Endodermal cell (in vitro differentiated cells): Measurements from ENCODE around the gene KIFC3. TPM values are rescaled to one million over a fixed set of nuclear protein-coding genes. Genes with fewer than 3 reads are reported as not detected.

Experiments used
- DNase-seq: peaks from one replicate; pipeline ENCODE4 v3.0.0-alpha.2; 2017
- H3K27ac ChIP-seq: 2 replicates; pipeline ENCODE4 v1.5.1; 2013; ENCODE audit warnings: mild to moderate bottlenecking, low read depth, low read length, moderate library complexity
- H3K27me3 ChIP-seq: 2 replicates; pipeline ENCODE4 v1.6.1; 2013; ENCODE audit warnings: mild to moderate bottlenecking, low read length, moderate library complexity; ENCODE audit not compliant: insufficient read depth, control insufficient read depth, poor library complexity, severe bottlenecking
- H3K36me3 ChIP-seq: 2 replicates; pipeline ENCODE4 v1.7.0; 2013; ENCODE audit warnings: mild to moderate bottlenecking, low read length, moderate library complexity; ENCODE audit not compliant: control insufficient read depth, insufficient read depth
- H3K4me1 ChIP-seq: one replicate; pipeline ENCODE4 v1.7.0; 2013; ENCODE audit warnings: low read length; ENCODE audit not compliant: control insufficient read depth, insufficient read depth
- H3K4me3 ChIP-seq: 2 replicates; pipeline ENCODE4 v1.5.1; 2013; ENCODE audit warnings: mild to moderate bottlenecking, low read length, moderate library complexity
- H3K9ac ChIP-seq: 2 replicates; pipeline ENCODE4 v1.6.1; 2013; ENCODE audit warnings: mild to moderate bottlenecking, low read length, moderate library complexity; ENCODE audit not compliant: poor library complexity, severe bottlenecking; ENCODE audit errors: extremely low read depth
- H3K9me3 ChIP-seq: 2 replicates; pipeline ENCODE4 v1.6.1; 2013; ENCODE audit warnings: mild to moderate bottlenecking, low read length, moderate library complexity; ENCODE audit not compliant: control insufficient read depth
- H3K27ac Mint-ChIP-seq: 2 replicates; pipeline ENCODE4 v1.8.0; 2020; ENCODE audit warnings: mixed read lengths
- H3K27me3 Mint-ChIP-seq: 2 replicates; pipeline ENCODE4 v1.8.0; 2021; ENCODE audit warnings: mild to moderate bottlenecking, mixed read lengths; ENCODE audit not compliant: insufficient read depth
- H3K36me3 Mint-ChIP-seq: 2 replicates; pipeline ENCODE4 v1.8.0; 2020; ENCODE audit warnings: low read depth, mixed read lengths
- H3K4me1 Mint-ChIP-seq: 2 replicates; pipeline ENCODE4 v1.8.0; 2020; ENCODE audit warnings: mixed read lengths
- H3K4me3 Mint-ChIP-seq: 2 replicates; pipeline ENCODE4 v1.8.0; 2020; ENCODE audit warnings: mild to moderate bottlenecking, moderate library complexity, mixed read lengths
- H3K9me3 Mint-ChIP-seq: 2 replicates; pipeline ENCODE4 v1.8.0; 2020; ENCODE audit warnings: mild to moderate bottlenecking, mixed read lengths
- WGBS, 2 experiments: methylation state at CpG; one replicate each; pipeline versions ENCODE4 v1.1.5 to v1.1.7; 2013; ENCODE audit warnings: missing lambda C conversion rate in 2 of 2, mixed read lengths in 1 of 2; ENCODE audit not compliant: insufficient coverage in 1 of 2, insufficient read length in 1 of 2; 5-methylcytosine and 5-hydroxymethylcytosine counted together
- total RNA-seq, 2 donors: library from RNA; stranded (reverse); fragmentation: NEBNext Ultra II Directional in 1 of 2; extraction: Animal tissue kit (Norgen Biotek cat#: 25700) in 1 of 2; gene quantifications; 2 replicates in 1 of 2; 3 replicates in 1 of 2; pipeline ENCODE4 v1.2.1, GENCODE V29; 2021
- TF ChIP-seq, protein P1 (sequence below): fragments of 200-600 bp; sonication (generic); conservative IDR thresholded peaks from 2 replicates; pipeline ENCODE4 v1.5.0; 2021; ENCODE audit warnings: antibody characterized with exemption, mild to moderate bottlenecking

The KIFC3 gene
- total RNA-seq, 2 donors from 2014 or later = 39.2 to 39.3 TPM

DNA sequence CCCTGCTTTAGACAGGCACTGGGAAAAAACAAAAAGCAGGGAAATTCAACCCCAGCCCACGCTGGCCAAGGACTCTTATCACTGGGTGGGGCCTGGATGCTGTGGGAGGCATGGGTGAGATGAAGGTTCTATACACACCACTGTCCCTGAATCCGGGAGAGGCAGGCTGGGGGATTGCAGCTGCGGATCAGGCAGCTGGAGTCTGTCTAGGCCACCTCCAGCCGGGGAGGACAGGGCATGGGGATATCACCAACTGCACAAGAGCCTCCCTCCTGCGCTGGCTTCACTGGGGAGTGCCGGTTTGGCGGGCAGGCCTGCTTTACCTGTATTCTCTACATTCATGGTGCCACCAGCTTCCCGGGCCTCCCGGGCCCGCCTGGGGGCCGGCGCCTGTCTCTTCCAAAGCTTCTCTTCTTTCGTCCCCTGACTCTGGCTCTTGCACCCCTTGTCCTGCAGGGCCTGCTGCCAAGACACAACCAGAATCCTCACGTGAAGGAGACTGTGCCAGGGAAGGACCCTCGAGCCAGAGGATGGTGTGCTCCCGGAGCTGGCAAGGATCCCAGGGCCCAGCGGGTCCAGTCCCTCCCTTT lies 13.9 kb downstream of the KIFC3 start:
- peaks cover 29% of the 10 kb centered on the region for H3K36me3 Mint-ChIP-seq

DNA sequence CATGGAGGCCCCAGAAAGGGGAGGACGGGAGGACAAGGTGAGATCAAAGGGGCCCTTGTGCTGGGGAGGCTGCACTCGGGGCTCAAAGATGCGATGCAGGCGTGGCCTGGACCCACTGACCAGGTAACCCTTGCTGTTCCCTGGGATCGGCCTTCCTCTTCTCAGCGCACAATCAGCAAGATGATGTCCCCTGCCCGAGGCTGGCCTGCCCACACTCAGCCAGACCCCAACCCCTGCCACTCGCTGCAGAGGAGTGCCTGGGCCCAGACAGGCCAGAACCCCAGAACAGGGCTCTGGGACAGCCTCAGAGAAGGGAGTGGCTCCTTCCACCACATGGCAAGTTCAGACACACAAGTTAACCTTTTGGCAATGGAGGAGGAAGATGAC lies 14.8 kb downstream of the KIFC3 start:
- Histone ChIP-seq H3K9me3 (no peaks in the 10 kb centered on the region), H3K27me3 (no peaks in the 10 kb centered on the region), H3K27ac (no peak overlapping the region), H3K4me1 (no peaks in the 10 kb centered on the region), H3K4me3 (no peak overlapping the region), H3K36me3 (peaks cover 52% of the 10 kb centered on the region), H3K9ac (no peak overlapping the region)
- Mint-ChIP-seq H3K27ac (no peak overlapping the region), H3K9me3 (no peaks in the 10 kb centered on the region), H3K27me3 (no peaks in the 10 kb centered on the region), H3K4me3 (no peak overlapping the region), H3K4me1 (peaks cover 2% of the 10 kb centered on the region), H3K36me3 (peaks cover 34% of the 10 kb centered on the region)
- WGBS, 2 experiments = 81% methylated on average over 2 to 8 of the region's 8 CpGs
- TF ChIP-seq, protein P1, sequence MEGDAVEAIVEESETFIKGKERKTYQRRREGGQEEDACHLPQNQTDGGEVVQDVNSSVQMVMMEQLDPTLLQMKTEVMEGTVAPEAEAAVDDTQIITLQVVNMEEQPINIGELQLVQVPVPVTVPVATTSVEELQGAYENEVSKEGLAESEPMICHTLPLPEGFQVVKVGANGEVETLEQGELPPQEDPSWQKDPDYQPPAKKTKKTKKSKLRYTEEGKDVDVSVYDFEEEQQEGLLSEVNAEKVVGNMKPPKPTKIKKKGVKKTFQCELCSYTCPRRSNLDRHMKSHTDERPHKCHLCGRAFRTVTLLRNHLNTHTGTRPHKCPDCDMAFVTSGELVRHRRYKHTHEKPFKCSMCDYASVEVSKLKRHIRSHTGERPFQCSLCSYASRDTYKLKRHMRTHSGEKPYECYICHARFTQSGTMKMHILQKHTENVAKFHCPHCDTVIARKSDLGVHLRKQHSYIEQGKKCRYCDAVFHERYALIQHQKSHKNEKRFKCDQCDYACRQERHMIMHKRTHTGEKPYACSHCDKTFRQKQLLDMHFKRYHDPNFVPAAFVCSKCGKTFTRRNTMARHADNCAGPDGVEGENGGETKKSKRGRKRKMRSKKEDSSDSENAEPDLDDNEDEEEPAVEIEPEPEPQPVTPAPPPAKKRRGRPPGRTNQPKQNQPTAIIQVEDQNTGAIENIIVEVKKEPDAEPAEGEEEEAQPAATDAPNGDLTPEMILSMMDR = no peak
- DNase-seq = no peak

More for the DNA sequence above, 13.9 kb downstream of the KIFC3 start:
- Histone ChIP-seq H3K9me3 (no peaks in the 10 kb centered on the region), H3K9ac (no peak overlapping the region), H3K4me1 (no peaks in the 10 kb centered on the region), H3K27ac (no peak overlapping the region), H3K27me3 (no peaks in the 10 kb centered on the region), H3K4me3 (no peak overlapping the region), H3K36me3 (peaks cover 54% of the 10 kb centered on the region)
- peak overlapping the region; percentile 48 for H3K27ac Mint-ChIP-seq
- H3K4me3 Mint-ChIP-seq = no peak overlapping the region
- no peaks in the 10 kb centered on the region for H3K27me3 Mint-ChIP-seq
- TF ChIP-seq, protein P1 = no peak
- no peaks in the 10 kb centered on the region for H3K9me3 Mint-ChIP-seq
- no peak for DNase-seq
- H3K4me1 Mint-ChIP-seq = peaks cover 2% of the 10 kb centered on the region
- 93 to 98% methylated on average over 8 to 17 of the region's 17 CpGs for WGBS, 2 experiments

DNA sequence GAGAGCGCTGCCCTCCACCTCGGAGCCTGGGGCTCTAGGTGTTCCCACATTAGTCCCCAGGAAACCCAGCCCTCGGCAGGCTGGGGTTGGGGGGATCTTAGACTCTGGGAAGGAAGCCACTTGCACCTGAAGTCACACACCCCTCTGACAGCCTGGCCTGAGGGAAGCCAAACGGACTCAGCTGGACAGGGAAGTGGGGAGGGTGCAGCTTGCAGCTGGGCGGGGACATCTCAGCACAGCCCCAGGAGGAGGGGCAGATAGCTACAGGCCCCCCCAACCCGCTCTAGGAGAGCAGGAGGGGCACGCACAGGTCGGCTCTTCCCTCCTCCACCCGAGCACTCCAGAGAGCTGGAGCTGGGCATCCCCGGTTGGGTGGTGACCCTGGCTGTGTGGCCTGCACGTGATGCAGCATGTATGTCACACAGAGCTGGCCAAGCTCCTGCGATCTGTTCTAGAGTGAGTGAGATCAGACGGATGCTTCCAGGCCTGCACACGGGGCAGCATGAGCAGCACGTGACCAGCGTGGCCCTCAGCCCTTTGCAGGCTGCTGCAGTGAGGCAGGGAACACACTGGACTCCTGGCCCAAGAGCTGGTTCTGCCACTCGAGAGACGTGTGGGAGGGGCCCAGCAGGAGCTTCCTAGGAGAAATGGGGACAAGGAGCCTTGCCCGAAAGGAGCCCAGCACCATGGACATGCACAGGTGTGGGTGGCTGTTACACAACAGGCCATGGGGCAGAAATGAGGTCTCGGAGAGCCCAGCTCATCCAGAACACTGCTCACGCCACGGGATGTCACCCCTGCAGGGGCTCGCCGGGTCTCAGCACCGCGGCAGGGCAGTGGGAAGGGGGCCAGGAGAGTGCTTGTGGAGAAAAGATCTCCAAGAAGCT lies 15.4 kb downstream of the KIFC3 start:
- Histone ChIP-seq H3K27ac (no peak overlapping the region), H3K27me3 (no peaks in the 10 kb centered on the region), H3K9ac (no peak overlapping the region), H3K4me1 (no peaks in the 10 kb centered on the region), H3K36me3 (peaks cover 52% of the 10 kb centered on the region), H3K4me3 (no peak overlapping the region), H3K9me3 (no peaks in the 10 kb centered on the region)
- no peaks in the 10 kb centered on the region for H3K27me3 Mint-ChIP-seq
- no peak for DNase-seq
- H3K4me3 Mint-ChIP-seq = no peak overlapping the region
- H3K36me3 Mint-ChIP-seq = peaks cover 37% of the 10 kb centered on the region
- WGBS, 2 experiments = 87 to 89% methylated on average over 15 to 26 of the region's 26 CpGs
- H3K4me1 Mint-ChIP-seq = peaks cover 2% of the 10 kb centered on the region
- no peak overlapping the region for H3K27ac Mint-ChIP-seq
- no peaks in the 10 kb centered on the region for H3K9me3 Mint-ChIP-seq
- TF ChIP-seq, protein P1 = no peak
